Ishikawa (cell line): ENCODE results near the gene ANGPTL7.

Experiments used
- CEBPB ChIP-seq: IDR thresholded peaks from 2 replicates; pipeline ENCODE4 v1.6.1; 2012
- CREB1 ChIP-seq: IDR thresholded peaks from 2 replicates; pipeline ENCODE4 v1.6.1; 2012; ENCODE audit warnings: low read depth
- EGR1 ChIP-seq: IDR thresholded peaks from 2 replicates; pipeline ENCODE4 v1.6.1; 2012
- EP300 ChIP-seq: IDR thresholded peaks from 2 replicates; pipeline ENCODE4 v1.6.1; 2012; ENCODE audit warnings: borderline replicate concordance
- FOXM1 ChIP-seq: IDR thresholded peaks from 2 replicates; pipeline ENCODE4 v1.6.1; 2012; ENCODE audit warnings: low read depth, borderline replicate concordance
- NFIC ChIP-seq: IDR thresholded peaks from 2 replicates; pipeline ENCODE4 v1.6.1; 2012
- RAD21 ChIP-seq: IDR thresholded peaks from 2 replicates; pipeline ENCODE4 v1.6.1; 2012; ENCODE audit warnings: low read depth
- TAF1 ChIP-seq: IDR thresholded peaks from 2 replicates; pipeline ENCODE4 v1.6.1; 2012; ENCODE audit warnings: low read depth, mild to moderate bottlenecking
- TCF12 ChIP-seq: IDR thresholded peaks from 2 replicates; pipeline ENCODE4 v1.6.1; 2012; ENCODE audit warnings: low read depth
- TEAD4 ChIP-seq: IDR thresholded peaks from 2 replicates; pipeline ENCODE4 v1.6.1; 2012
- YY1 ChIP-seq: IDR thresholded peaks from 2 replicates; pipeline ENCODE4 v1.6.1; 2012; ENCODE audit warnings: low read depth
- ZBTB7A ChIP-seq: IDR thresholded peaks from 2 replicates; pipeline ENCODE4 v1.6.1; 2012; ENCODE audit warnings: low read depth
- TF ChIP-seq, protein P1 (sequence below): IDR thresholded peaks from 2 replicates; pipeline ENCODE4 v1.6.1; 2012
- TF ChIP-seq, protein P2 (sequence below): IDR thresholded peaks from 2 replicates; pipeline ENCODE4 v1.6.1; 2012; ENCODE audit warnings: low read depth, mild to moderate bottlenecking
- TF ChIP-seq, protein P3 (sequence below): IDR thresholded peaks from 2 replicates; pipeline ENCODE4 v1.6.1; 2012

The ANGPTL7 gene, protein sequence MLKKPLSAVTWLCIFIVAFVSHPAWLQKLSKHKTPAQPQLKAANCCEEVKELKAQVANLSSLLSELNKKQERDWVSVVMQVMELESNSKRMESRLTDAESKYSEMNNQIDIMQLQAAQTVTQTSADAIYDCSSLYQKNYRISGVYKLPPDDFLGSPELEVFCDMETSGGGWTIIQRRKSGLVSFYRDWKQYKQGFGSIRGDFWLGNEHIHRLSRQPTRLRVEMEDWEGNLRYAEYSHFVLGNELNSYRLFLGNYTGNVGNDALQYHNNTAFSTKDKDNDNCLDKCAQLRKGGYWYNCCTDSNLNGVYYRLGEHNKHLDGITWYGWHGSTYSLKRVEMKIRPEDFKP

DNA sequence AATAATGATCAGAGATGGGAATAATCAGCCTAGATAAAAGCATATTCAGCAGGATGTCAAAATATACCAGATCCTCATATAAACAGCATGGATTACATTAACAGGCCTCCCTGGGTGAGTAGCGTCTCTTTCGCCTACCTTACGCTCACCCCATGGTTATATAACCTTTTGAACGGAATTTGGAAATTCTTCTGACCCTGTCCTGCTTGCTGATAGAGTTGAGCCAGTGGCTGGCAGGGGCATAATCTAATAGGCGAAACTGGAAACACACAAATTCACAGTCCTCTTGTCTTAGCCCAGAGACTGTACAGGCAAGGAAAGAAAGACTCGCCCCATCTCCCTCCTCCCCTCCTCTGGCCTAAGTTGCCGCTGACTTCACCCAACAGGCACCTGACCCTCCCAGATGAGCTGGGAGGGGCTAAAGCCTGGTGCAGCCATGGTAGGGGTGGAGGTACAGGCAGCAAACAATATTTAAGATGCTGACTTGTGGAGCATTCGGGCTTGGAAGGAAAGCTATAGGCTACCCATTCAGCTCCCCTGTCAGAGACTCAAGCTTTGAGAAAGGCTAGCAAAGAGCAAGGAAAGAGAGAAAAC is at the start of gene ANGPTL7:
Gene ANGPTL7, plus strand, starts transcription at position 498 of the 594 bp plus-strand sequence. CDS start 225 bp downstream, outside the sequence.
- TF ChIP-seq, protein P1, sequence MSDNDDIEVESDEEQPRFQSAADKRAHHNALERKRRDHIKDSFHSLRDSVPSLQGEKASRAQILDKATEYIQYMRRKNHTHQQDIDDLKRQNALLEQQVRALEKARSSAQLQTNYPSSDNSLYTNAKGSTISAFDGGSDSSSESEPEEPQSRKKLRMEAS, result no peak
- TF ChIP-seq CREB1, result no peak
- no peak for TF ChIP-seq TAF1
- TF ChIP-seq TCF12, result no peak
- no peak for TF ChIP-seq NFIC
- no peak for TF ChIP-seq YY1
- TF ChIP-seq TEAD4, result no peak
- no peak for TF ChIP-seq ZBTB7A
- no peak for TF ChIP-seq EGR1
- no peak for TF ChIP-seq RAD21
- no peak for TF ChIP-seq CEBPB
- no peak for TF ChIP-seq EP300
- TF ChIP-seq FOXM1, result no peak
- TF ChIP-seq, protein P2, sequence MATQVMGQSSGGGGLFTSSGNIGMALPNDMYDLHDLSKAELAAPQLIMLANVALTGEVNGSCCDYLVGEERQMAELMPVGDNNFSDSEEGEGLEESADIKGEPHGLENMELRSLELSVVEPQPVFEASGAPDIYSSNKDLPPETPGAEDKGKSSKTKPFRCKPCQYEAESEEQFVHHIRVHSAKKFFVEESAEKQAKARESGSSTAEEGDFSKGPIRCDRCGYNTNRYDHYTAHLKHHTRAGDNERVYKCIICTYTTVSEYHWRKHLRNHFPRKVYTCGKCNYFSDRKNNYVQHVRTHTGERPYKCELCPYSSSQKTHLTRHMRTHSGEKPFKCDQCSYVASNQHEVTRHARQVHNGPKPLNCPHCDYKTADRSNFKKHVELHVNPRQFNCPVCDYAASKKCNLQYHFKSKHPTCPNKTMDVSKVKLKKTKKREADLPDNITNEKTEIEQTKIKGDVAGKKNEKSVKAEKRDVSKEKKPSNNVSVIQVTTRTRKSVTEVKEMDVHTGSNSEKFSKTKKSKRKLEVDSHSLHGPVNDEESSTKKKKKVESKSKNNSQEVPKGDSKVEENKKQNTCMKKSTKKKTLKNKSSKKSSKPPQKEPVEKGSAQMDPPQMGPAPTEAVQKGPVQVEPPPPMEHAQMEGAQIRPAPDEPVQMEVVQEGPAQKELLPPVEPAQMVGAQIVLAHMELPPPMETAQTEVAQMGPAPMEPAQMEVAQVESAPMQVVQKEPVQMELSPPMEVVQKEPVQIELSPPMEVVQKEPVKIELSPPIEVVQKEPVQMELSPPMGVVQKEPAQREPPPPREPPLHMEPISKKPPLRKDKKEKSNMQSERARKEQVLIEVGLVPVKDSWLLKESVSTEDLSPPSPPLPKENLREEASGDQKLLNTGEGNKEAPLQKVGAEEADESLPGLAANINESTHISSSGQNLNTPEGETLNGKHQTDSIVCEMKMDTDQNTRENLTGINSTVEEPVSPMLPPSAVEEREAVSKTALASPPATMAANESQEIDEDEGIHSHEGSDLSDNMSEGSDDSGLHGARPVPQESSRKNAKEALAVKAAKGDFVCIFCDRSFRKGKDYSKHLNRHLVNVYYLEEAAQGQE, result no peak
- TF ChIP-seq, protein P3, sequence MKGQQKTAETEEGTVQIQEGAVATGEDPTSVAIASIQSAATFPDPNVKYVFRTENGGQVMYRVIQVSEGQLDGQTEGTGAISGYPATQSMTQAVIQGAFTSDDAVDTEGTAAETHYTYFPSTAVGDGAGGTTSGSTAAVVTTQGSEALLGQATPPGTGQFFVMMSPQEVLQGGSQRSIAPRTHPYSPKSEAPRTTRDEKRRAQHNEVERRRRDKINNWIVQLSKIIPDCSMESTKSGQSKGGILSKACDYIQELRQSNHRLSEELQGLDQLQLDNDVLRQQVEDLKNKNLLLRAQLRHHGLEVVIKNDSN, result no peak

DNA sequence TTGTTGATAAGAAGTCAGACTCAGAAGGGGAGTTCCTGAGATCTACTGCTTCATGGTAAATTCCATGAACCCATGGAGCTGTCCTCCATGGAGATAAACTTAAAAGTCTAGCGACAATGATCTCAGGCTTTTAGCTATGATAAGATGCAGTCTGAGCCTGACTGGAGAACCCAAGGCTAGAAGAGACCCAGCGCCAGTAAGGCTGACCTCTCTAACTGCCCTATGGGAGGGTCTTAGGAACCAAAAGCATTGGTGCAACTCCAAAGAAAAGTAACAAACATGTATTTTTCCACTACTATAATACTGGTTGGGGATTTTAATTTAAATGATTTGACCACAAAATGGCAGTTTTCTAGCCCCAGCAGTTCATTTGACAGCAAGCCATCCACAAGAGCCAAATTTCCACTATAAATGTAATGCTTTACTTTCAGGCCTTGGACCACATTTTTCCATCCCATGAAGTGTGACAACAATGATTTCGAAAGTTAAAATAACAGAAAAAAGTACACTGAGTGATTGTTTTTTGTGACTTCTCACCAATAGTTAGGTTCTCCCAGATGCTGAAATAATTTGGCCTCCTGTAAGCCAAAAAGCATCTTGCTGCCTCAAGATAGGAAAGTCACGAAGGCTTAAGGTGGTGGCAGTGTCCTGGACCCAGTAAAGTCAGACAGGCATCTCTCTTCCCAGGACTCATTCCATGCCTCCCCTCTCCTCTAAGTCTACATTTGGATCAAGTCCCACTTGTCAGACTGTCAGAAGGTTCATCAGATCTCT is 46.4 kb upstream of the ANGPTL7 start:
- TF ChIP-seq, protein P3, result no peak
- TF ChIP-seq CREB1, result no peak
- TF ChIP-seq, protein P2, result no peak
- no peak for TF ChIP-seq ZBTB7A

DNA sequence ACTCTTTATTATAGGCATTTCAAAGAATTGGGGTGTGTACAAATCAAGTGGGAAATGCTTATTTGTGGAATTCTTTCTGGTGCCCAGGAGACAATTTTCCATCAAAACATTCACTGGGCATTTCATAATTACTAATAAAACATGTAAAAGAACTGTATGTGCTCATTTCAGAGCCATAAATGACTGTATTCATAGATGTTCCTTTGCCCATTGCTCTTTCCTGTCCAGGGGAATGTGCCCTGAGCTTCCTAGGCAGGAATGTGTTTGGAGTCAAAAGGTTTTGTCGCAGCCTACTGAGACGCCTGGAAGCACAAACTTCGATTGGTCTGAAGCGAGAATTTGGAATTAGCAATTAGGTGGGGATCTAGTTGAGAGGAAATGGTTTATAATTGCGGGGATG is 45.8 kb upstream of the ANGPTL7 start:
- TF ChIP-seq CREB1 (no peak), RAD21 (no peak), TAF1 (no peak), TEAD4 (no peak), YY1 (no peak), TCF12 (no peak), EGR1 (no peak), ZBTB7A (no peak), EP300 (no peak), FOXM1 (no peak), CEBPB (no peak), NFIC (no peak)
- TF ChIP-seq, protein P3, result no peak
- TF ChIP-seq, protein P2, result no peak
- TF ChIP-seq, protein P1, result no peak
